ENCODE data around the gene TFF3. TPM values are rescaled to one million over a fixed set of nuclear protein-coding genes. Genes with fewer than 3 reads are reported as not detected.

TFF3 gene
- total and polyA plus RNA-seq, 2 experiments from 2014 or later = 84.4 to 589 TPM

GRCh38 chr21:42316891-42317290 lies 1.7 kb upstream of the TFF3 start:
- Histone ChIP-seq H3K36me3 (replicated peaks; ENCODE audit: insufficient read depth, low read depth) (no peaks in the 10 kb centered on the region), H3K4me1 (ENCODE audit: insufficient read depth) (peaks cover 29% of the 10 kb centered on the region), H3K27me3 (no peaks in the 10 kb centered on the region), H3K27ac (peak overlapping the region; percentile 84), H3K9me2 (replicated peaks; ENCODE audit: insufficient read depth) (no peaks in the 10 kb centered on the region), H3K4me2 (no peak overlapping the region), H4K20me1 (ENCODE audit: insufficient read depth, poor library complexity, severe bottlenecking) (no peaks in the 10 kb centered on the region), H2AFZ (no peak overlapping the region), H3K79me2 (no peaks in the 10 kb centered on the region), H3K4me3 (no peak overlapping the region), H3K9me3 (ENCODE audit: low read depth) (no peaks in the 10 kb centered on the region)
- TF ChIP-seq EZH2phosphoT487 (IDR thresholded peaks at IDR 0.05; ENCODE audit: low read depth, severe bottlenecking, unreplicated experiment) (no peak), EZH2 (IDR thresholded peaks at IDR 0.05; ENCODE audit: borderline replicate concordance) (no peak), CTCF (IDR thresholded peaks at IDR 0.05; ENCODE audit: poor library complexity) (no peak)
- 93% methylated on average over 16 of the region's 16 CpGs for WGBS (ENCODE audit: low lambda C conversion rate, missing lambda C conversion rate)
- no peak for DNase-seq (ENCODE audit: low spot score)

- Histone ChIP-seq H3K4me1 (ENCODE audit: insufficient read depth) (peaks cover 39% of the 10 kb centered on the region), H4K20me1 (ENCODE audit: insufficient read depth, poor library complexity, severe bottlenecking) (no peaks in the 10 kb centered on the region), H3K9me2 (replicated peaks; ENCODE audit: insufficient read depth) (no peaks in the 10 kb centered on the region), H3K36me3 (replicated peaks; ENCODE audit: insufficient read depth, low read depth) (no peaks in the 10 kb centered on the region), H2AFZ (no peak overlapping the region), H3K27me3 (no peaks in the 10 kb centered on the region), H3K4me3 (no peak overlapping the region), H3K4me2 (peak overlapping the region; percentile 57), H3K9me3 (ENCODE audit: low read depth) (no peaks in the 10 kb centered on the region), H3K79me2 (no peaks in the 10 kb centered on the region), H3K27ac (peak overlapping the region; percentile 84)
- no peak for DNase-seq (ENCODE audit: low spot score)
- WGBS (ENCODE audit: low lambda C conversion rate, missing lambda C conversion rate) = 79% methylated on average over 6 of the region's 6 CpGs
- no peak for TF ChIP-seq EZH2phosphoT487 (IDR thresholded peaks at IDR 0.05; ENCODE audit: low read depth, severe bottlenecking, unreplicated experiment)
- TF ChIP-seq EZH2 (IDR thresholded peaks at IDR 0.05; ENCODE audit: borderline replicate concordance) = no peak
- TF ChIP-seq CTCF (IDR thresholded peaks at IDR 0.05; ENCODE audit: poor library complexity) = no peak
These were observed 453 bp downstream of the TFF3 start for GRCh38 chr21:42314616-42315295.

- Histone ChIP-seq H4K20me1 (ENCODE audit: insufficient read depth, poor library complexity, severe bottlenecking) (no peaks in the 10 kb centered on the region), H3K4me1 (ENCODE audit: insufficient read depth) (peaks cover 43% of the 10 kb centered on the region), H3K79me2 (no peaks in the 10 kb centered on the region), H3K4me2 (peak overlapping the region; percentile 57), H3K9me3 (ENCODE audit: low read depth) (no peaks in the 10 kb centered on the region), H3K4me3 (no peak overlapping the region), H3K9me2 (replicated peaks; ENCODE audit: insufficient read depth) (no peaks in the 10 kb centered on the region), H3K27me3 (no peaks in the 10 kb centered on the region), H3K36me3 (replicated peaks; ENCODE audit: insufficient read depth, low read depth) (no peaks in the 10 kb centered on the region), H2AFZ (no peak overlapping the region), H3K27ac (no peak overlapping the region)
- no peak for DNase-seq (ENCODE audit: low spot score)
- 48% methylated on average over 13 of the region's 13 CpGs for WGBS (ENCODE audit: low lambda C conversion rate, missing lambda C conversion rate)
- no peak for TF ChIP-seq EZH2 (IDR thresholded peaks at IDR 0.05; ENCODE audit: borderline replicate concordance)
- TF ChIP-seq CTCF (IDR thresholded peaks at IDR 0.05; ENCODE audit: poor library complexity) = no peak
- no peak for TF ChIP-seq EZH2phosphoT487 (IDR thresholded peaks at IDR 0.05; ENCODE audit: low read depth, severe bottlenecking, unreplicated experiment)
These were observed 1.7 kb downstream of the TFF3 start for GRCh38 chr21:42313501-42313969.
